Thoracic aorta (tissue), 2 donors: Measurements from ENCODE around the gene TBC1D10B. TPM values are rescaled to one million over a fixed set of nuclear protein-coding genes. Genes with fewer than 3 reads are reported as not detected.
"Not testable (repeated sequence)": the region's sequence is repeated elsewhere in the genome, so short reads cannot be mapped to it uniquely, and the experiment has no call there.

Experiments
- ATAC-seq: fragments of 150-250 bp; one replicate; pipeline ENCODE4 v1.8.0; 2017; ENCODE audit warnings: low read depth; ENCODE audit not compliant: insufficient number of reproducible peaks, low FRiP score
- DNase-seq: peaks from one replicate; pipeline ENCODE4 v3.0.0-alpha.2; 2020; ENCODE audit warnings: low spot score
- H3K27ac ChIP-seq, 2 donors: fragments of 200-600 bp; sonication (generic); 1 replicate in 1 of 2; 2 replicates in 1 of 2; pipeline ENCODE4 v1.5.1; 2016; ENCODE audit warnings: mild to moderate bottlenecking in 2 of 2, moderate library complexity in 2 of 2
- H3K27me3 ChIP-seq: fragments of 200-600 bp; sonication (generic); replicated peaks from 2 replicates; pipeline ENCODE4 v1.6.0; 2016; ENCODE audit warnings: mild to moderate bottlenecking; ENCODE audit not compliant: insufficient read depth
- H3K36me3 ChIP-seq: fragments of 200-600 bp; sonication (generic); one replicate; pipeline ENCODE4 v1.5.1; 2016
- H3K4me1 ChIP-seq, 2 donors: fragments of 200-600 bp; sonication (generic); 1 replicate in 1 of 2; 2 replicates in 1 of 2; pipeline versions ENCODE4 v1.5.1 to v1.6.0; 2016; ENCODE audit warnings: low read depth in 2 of 2, mild to moderate bottlenecking in 1 of 2; ENCODE audit not compliant: control insufficient read depth in 1 of 2
- H3K4me3 ChIP-seq: fragments of 200-600 bp; sonication (generic); 2 replicates; pipeline ENCODE4 v1.5.1; 2016; ENCODE audit warnings: mild to moderate bottlenecking
- H3K9me3 ChIP-seq: fragments of 200-600 bp; sonication (generic); 2 replicates; pipeline ENCODE4 v1.5.1; 2016
- total RNA-seq, 2 donors: library from RNA; depleted of rRNA; stranded (reverse); fragments of >200 nt; gene quantifications; one replicate each; pipeline versions ENCODE4 v1.1.0 to v1.2.3, GENCODE V29; 2016
- TF ChIP-seq, protein P1 (sequence below): fragments of 200-600 bp; sonication (generic); IDR thresholded peaks from one replicate; pipeline ENCODE4 v1.5.1; 2019; ENCODE audit warnings: antibody characterized with exemption

Gene TBC1D10B
- total RNA-seq, 2 donors from 2014 or later = 34.5 TPM

DNA sequence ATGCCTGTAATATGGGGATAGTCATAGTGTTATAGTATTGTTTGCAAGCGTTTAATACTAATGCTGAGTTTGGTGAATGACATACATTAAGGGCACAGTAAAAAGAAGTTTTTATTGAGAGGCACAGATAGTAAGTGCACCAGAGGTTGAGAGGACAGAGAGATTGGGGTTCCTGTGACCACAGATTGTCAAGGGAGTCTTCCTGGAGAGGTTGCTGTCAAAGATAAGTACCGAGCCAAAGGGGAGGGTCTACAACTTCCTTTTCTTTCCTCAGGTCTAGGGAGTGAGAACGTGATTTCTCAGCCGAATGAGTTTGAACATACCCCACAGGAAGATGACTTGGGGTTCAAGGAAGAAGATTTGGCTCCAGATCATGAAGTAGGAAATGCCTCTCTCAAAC, 26.8 kb upstream of the TBC1D10B start:
- no peak for DNase-seq
- Histone ChIP-seq H3K4me1 (peaks cover 17 to 37% of the 10 kb centered on the region in 2 donors), H3K4me3 (no peak overlapping the region), H3K27me3 (no peaks in the 10 kb centered on the region), H3K9me3 (no peaks in the 10 kb centered on the region), H3K27ac (no peak overlapping the region), H3K36me3 (peaks cover 8% of the 10 kb centered on the region)
- no peak for ATAC-seq
- TF ChIP-seq, protein P1, sequence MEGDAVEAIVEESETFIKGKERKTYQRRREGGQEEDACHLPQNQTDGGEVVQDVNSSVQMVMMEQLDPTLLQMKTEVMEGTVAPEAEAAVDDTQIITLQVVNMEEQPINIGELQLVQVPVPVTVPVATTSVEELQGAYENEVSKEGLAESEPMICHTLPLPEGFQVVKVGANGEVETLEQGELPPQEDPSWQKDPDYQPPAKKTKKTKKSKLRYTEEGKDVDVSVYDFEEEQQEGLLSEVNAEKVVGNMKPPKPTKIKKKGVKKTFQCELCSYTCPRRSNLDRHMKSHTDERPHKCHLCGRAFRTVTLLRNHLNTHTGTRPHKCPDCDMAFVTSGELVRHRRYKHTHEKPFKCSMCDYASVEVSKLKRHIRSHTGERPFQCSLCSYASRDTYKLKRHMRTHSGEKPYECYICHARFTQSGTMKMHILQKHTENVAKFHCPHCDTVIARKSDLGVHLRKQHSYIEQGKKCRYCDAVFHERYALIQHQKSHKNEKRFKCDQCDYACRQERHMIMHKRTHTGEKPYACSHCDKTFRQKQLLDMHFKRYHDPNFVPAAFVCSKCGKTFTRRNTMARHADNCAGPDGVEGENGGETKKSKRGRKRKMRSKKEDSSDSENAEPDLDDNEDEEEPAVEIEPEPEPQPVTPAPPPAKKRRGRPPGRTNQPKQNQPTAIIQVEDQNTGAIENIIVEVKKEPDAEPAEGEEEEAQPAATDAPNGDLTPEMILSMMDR = no peak

DNA sequence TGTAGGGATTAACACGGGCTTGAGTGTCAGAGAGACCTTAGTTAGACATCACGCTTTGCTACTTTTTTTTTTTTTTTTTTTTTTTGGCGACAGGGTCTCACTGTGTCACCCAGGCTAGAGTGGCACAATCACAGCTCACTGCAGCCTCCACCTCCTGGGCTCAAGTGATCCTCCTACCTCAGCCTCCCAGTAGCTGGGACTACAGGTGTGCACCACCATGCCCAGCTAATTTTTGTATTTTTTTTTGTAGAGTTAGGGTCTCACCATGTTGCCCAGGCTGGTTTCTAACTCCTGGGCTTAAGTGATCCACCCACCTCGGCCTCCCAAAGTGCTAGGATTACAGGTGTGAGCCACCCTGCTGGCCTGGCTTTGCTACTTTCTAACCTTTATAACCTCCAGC, 26.3 kb upstream of the TBC1D10B start:
- H3K9me3 ChIP-seq, H3K27me3 ChIP-seq, ATAC-seq, DNase-seq, H3K36me3 ChIP-seq, H3K27ac ChIP-seq: not testable (repeated sequence)
- Histone ChIP-seq H3K4me3 (peak overlapping the region; percentile 97), H3K4me1 (peaks cover 17 to 37% of the 10 kb centered on the region in 2 donors)

DNA sequence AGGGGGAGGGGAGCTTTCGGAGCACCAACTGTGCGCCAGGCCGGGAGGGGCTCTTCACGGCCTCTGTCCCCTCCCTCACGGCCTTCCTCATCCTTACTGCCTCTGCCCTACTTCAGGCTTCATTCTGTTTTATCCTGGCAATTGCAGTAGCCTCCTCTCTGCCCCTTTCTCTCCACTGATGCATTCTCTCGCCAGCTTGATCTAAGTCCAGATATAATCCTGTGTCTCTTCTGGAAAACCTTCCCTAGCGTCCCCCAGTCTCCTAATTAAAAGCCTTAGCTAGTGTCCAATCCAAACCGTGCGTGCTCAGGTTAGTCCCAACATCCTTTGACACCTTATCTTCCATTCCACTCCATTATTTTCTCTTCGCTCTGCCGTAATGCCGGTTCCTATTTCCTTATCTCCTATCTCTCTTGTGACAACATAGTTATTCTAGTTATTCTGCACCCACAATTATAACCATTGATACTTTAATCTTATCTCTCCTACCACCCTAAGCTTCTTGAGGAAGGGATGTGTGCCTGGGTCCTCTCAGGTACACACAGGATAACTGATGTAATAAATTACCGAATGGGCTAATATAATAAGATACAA, 25.8 kb upstream of the TBC1D10B start:
- DNase-seq = no peak
- Histone ChIP-seq H3K27ac (peak overlapping the region; percentile 53 to 67), H3K4me1 (peaks cover 17 to 37% of the 10 kb centered on the region in 2 donors)

DNA sequence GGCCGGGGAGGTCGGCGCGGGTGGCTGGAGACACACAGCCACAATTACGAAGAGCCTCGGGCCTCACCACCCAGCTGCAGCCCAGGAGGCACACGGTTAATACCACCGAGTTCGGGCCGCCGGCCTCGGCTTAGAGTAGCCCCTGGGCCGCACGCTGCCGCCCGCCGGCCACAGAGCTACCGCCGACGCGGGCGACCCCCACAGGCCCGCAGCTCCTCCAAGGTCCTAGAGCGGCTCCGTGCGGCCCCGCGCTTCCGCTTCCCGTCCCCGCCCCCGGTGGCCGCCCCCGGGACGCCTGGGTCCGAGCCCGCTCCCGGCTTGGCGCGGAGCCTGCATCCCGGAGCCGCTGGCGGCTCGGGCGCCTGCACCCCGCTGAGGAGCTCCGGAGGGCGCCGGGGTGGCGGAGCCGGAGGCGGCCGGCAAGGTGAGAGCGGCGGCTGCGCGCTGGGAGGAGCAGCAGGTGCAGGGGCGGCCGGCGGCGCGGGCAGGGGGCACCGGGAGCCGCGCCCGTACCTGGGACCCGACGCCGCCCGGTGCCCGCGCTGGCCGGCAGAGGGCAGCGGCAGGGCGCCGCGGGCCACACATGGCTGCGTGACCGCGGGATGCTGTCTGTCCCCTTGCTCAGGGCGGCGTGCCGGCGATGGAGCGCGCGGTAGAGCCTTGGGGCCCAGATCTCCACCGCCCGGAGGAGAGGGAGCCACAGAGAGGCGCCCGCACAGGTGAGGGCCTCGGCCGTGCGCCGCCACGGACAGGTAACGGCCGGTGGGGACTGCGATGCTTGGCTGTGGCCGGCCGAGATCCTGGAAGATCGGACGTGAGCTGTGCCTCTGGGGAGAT, 25.1 kb upstream of the TBC1D10B start, which contains the start of gene ZNF48:
TSS of gene ZNF48 (plus strand) at position 266 of the 837 bp plus-strand sequence. CDS start at position 641, 375 bp downstream.
- ATAC-seq = peak; percentile 43
- TF ChIP-seq, protein P1 = peak; percentile 6
- Histone ChIP-seq H3K9me3 (no peaks in the 10 kb centered on the region), H3K36me3 (peaks cover 8% of the 10 kb centered on the region), H3K4me3 (peak within 1 kb of the TSS; percentile 97), H3K27me3 (no peaks in the 10 kb centered on the region), H3K27ac (peak within 1 kb of the TSS; percentile 67 to 79), H3K4me1 (peaks cover 17 to 37% of the 10 kb centered on the region in 2 donors)
- no peak for DNase-seq

More for the DNA sequence above, 25.8 kb upstream of the TBC1D10B start:
- no peaks in the 10 kb centered on the region for H3K9me3 ChIP-seq
- H3K27me3 ChIP-seq = no peaks in the 10 kb centered on the region
- H3K36me3 ChIP-seq = peaks cover 8% of the 10 kb centered on the region
- peak overlapping the region; percentile 97 for H3K4me3 ChIP-seq
- ATAC-seq = no peak
- TF ChIP-seq, protein P1 = no peak

DNA sequence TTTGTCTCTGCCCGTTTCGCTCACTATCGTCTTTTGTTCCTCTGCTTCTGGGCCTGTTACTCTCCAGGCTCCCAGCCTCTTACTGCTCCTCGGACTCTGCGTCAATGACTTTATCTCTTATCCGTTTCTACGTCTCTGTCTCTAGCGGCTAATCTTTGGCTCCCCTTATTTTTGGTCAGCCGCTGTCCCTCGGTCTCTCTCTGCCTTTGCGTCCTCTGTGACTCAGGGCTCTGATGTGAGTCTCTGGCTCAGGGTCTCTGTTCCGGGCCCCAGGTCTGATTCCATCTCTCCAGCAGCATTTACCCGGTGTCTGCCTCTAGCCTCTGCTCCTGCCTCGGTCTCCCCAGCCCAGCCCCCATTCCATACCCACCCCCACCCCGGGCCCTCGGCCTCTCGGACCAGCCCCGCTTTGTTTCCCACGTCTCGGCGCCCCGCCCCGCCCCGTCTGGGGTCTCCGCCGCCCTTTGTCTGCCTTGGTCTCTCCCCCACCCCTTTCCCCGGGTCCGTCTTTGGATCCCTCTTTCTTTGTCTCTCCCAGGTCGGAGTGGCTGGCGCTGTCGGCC, 24.4 kb upstream of the TBC1D10B start:
- Histone ChIP-seq H3K36me3 (peaks cover 8% of the 10 kb centered on the region), H3K27me3 (no peaks in the 10 kb centered on the region), H3K4me3 (peak overlapping the region; percentile 97), H3K4me1 (peaks cover 14 to 33% of the 10 kb centered on the region in 2 donors), H3K9me3 (no peaks in the 10 kb centered on the region), H3K27ac (peak overlapping the region; percentile 67 to 79)
- ATAC-seq (no peak), DNase-seq (no peak)
- TF ChIP-seq, protein P1 = no peak
